ENCODE data around the gene CRIM1.
"Not testable (repeated sequence)": the region's sequence is repeated elsewhere in the genome, so short reads cannot be mapped to it uniquely, and the experiment has no call there.

CRIM1 gene

DNA sequence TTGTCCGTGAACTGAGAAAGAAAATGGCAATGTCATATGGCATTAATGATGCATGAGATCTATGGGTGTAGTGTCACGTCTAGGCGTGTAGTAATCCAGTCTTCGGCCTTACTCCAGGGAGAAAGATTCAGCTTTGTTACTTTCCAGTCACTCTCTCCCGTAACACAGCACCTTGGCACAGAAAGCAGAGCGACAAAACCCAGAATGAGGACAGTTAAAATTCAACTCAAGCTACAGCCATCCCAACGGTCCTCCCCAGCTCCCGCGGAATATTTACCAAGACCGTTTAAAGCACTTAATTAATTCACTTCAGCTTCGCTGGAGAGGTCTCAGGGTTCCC, 797 bp upstream of the CRIM1 start:
- no peak for DNase-seq

DNA sequence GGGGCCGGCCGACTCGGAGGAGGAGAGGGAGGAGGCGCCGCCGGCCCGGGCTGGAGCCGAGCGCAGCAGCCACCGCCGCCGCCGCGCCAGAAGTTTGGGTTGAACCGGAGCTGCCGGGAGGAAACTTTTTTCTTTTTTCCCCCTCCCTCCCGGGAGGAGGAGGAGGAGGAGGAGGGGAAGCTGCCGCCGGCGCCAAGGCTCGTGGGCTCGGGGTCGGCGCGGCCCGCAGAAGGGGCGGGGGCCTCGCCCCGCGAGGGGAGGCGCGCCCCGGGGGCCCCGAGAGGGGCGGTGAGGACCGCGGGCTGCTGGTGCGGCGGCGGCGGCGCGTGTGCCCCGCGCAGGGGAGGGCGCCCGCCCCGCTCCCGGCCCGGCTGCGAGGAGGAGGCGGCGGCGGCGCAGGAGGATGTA, 316 bp downstream of the CRIM1 start:
- DNase-seq, result no peak

DNA sequence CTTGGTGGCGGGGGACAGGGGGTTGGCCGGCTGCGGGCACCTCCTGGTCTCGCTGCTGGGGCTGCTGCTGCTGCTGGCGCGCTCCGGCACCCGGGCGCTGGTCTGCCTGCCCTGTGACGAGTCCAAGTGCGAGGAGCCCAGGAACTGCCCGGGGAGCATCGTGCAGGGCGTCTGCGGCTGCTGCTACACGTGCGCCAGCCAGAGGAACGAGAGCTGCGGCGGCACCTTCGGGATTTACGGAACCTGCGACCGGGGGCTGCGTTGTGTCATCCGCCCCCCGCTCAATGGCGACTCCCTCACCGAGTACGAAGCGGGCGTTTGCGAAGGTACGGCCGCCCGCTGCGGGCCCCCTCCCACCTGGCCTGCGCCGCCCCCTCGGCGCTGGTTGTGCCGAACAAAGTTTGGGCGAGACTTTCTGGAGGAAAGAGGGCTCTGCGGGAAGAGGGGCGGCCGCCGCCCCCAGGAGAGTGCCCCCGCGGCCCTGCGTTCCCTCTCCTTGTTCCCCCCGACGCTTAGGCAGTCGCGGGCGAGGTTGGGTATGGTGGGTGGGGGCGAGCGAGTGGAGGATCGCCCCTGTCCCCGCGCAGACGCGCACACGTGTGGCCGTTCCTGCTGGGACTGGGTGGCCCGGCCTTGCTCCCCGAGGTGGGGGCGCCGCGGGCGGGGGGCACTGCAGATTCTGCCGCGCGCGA, 866 bp downstream of the CRIM1 start:
- DNase-seq, result no peak

DNA sequence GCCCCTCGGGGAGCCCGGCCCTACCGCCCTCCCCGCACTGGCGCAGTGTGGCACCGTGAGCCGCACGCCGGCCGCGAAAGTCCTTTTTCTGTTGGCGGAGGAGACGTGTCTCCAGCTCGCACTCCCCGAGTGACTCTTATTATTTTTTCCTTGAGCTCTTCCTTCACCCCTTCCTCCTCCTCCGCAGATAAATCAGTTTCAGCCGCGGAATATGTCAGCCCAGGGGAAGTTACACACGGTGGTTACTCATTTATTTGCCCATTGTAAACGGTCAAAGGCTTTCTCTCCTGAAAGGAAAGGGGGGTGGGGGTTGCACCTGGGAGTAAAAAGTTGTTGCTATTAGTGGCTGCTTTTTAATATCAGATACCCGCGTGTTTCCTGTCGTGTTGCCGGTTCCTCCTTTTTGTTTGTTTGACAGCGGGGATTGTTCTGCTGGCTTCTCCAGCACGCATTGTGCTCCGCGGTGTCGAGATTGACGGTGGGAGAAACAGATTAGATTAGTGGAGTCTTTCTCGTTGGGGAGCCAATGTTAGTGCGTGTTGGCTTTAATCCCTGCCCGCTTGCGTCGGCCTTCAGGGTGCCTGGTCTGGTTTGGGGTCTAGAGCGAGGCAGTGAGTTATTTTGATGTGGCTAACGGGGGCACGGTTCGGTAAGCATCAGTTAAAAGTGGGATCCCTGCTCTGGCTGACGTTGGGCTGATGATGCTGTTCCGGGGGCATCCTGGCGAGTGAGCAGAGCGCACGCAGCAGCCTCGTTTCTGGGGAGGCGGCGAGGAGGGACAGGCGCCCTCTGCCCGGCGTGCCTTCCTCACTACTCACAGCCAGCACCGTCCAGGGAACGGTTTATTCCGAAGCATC, 1.6 kb downstream of the CRIM1 start:
- no peak for DNase-seq

DNA sequence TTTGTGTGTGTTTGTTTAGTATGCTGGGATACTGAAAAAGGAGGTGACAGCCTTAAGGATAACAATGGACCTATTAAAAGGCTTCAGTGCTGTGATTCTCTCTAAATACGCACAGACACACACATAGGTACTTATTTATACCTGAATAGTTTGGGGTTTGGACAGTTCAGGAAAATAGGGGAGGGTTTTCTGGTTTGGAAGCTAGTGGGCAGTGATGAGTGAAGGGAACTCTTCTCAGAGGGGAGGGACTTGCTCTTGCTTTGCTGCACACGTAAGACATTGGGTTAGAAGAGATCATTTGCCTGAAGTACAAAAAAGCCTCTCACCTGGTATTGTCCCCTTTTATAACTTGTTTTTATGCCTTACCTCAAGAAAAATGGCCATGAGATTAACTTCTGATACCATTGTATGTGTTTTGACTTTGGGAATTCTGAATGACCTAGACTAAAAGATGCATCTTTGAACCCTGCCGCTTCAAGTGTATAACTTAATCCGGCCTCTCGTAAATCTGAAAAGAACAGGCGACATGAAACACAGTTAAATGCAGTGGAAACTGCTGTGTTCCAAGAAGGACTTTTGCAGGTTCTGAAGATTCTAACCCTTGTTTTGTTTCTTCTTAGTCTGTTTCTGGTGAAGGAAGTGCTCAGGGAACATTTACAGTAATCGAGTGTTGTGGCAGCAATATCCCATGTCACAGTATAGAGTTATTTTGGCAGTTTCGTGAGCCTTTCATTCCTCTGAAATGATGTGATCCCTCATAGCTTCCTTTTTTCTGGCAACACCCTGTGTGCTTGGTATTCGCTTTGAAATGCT, 2.5 kb downstream of the CRIM1 start:
- DNase-seq, result no peak

DNA sequence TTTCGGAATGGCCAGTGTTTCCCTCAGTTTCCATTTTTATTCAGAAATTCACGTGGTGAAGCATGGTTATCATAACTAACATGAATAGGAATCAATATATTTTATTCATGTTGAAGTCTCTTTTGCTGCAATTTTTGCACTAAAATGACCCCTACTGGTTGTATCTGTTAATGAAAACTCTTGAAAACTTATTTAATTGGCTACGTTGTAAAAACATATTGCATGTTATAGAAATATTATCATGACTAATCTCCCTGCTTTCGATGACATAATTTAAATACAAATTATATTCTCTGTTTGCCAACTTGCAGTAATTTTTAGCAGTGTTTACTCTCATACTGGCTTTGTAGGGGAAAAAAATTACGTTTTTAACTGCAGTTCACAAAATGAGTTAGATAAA, 3.5 kb downstream of the CRIM1 start:
- DNase-seq, result no peak

DNA sequence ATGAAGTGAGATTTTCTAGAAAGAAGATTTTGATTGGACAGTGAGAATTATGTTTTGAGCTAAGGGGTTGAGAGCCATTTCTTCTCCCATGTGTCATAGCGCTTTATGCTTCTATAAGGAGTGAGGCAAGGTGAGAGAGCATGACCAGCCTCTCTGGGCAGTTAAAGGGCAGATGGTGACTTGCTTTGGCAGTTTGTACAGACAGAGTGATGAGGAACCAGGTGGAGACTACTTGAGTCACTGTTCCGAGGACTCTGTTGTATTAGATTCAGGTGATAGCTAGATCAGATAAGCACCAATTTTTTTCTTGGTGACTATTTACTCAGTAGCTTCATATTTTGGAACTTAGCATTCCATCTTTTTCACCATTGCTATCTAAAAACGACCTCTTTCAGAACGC, 4.5 kb downstream of the CRIM1 start:
- no peak for DNase-seq

DNA sequence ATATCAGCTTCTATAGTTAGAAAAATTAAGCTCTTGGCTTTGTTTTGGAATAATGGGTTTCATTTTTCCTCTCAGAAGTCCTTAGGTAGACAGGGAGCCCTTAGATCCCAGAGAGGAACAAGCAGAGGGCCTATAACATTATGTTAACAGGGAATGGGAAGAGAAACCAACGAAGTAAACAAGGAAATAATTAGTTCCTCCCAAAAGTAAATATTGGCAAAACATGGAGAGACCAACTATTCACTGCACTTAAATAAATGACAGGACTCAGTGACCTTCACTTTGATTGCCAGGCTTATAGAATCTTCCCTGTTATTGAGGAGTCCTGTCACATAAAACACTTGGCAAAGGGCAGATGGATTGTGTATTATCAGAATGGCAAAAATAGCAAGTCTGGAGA, 5.3 kb downstream of the CRIM1 start:
- no peak for DNase-seq

DNA sequence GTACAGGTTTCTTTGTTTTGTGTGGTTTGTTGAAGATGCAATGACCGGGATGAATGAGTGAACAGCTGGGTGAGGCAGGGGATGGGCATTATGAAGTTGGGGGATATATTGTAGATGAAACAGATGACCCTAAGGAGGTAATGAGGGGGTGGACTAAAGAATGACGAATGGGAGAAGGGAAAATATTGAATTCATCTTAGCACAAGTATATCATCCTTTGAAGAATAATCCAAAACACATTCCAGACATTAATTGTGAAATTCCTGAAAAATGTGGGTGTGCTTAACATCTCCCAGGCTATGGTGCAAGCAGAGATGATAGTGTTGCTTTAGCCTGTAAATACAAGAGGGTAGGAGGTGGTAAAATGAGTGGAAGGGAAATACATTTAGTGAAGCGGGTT, 5.8 kb downstream of the CRIM1 start:
- DNase-seq, result no peak

DNA sequence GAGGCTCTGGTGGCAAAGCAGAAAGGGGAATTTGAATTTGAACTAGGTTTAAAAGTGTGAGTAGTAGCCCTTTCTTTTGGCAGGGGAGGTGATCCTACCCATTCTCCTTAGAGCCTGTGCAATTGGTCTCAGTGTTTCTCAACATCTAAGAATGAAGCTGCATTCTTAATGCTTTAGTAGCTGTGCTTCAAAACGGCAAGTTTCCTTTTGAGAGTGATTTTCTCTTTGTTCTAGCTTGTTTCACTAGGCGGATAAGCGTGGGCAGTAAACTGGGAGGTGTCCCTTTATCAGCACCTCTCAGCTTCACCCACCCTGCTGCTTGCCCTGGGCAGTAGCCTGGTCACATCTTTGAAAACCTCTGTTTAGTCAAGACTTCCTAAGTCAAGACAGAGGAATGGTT, 6.7 kb downstream of the CRIM1 start:
- DNase-seq, result no peak

DNA sequence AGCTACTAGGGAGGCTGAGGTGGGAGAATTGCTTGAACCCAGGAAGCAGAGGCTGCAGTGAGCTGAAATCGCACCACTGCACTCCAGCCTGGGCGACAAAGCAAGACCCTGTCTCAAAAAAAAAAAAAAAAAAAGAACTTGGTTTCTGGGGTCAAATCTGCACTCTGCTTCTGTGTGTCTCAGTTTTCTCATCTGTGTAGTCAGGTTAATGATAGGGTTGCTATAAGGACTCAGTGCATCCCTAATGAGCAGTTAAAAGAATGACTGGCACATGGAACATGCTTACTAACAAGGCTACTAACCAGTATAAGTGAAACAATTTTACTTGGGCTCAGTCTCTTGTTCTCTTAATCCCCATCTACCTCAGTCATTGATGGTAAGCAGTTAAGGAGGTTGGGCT, 7.5 kb downstream of the CRIM1 start:
- DNase-seq, result not testable (repeated sequence)

DNA sequence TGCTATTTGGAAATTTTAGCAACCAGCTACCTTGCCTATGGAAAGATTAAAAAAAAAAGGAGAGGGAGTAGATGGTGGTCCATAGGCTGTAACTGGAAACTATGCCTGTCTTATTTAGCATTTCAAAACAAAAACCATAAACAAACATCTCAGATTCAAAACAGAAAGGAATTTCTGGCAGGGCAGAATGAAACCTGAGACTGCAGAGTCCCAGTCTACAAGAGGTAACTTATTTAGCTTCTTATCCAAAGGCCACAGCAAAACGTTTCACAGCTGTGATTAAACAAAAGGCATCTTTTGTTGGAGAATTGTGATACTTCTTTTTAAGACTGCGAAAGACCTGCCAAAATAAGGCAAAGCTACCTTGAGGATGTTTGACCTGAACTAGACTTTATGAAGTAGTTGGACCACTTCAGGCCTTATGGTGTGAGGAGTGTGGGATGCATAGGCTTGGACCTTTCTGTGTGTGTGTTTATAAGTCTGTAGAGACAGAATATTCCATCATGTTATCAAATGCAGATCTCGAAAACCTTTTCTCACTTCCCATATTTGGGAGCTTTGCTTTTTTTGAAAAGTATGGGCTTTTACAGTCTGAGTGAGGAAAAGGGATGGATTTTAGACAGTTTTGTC, 11.0 kb downstream of the CRIM1 start:
- DNase-seq, result no peak

DNA sequence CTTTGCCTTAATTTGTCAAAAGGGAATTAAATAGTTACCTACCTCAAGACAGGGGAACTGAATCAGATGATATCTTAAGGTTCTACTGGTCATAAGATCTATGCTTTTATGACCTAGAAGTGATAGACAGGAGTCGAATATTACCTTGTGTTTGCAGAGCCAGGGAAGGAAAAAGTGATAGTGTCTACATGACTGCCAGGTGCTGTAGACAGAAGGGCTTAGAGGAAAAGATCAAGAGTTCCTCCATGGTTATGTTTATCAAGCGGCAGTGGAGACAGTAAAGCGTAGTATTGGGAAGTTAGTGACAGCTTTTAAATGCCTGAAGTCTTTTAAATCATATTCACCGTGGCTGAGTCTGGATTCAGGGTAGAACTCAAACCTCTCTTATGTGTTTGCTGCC, 11.9 kb downstream of the CRIM1 start:
- no peak for DNase-seq

DNA sequence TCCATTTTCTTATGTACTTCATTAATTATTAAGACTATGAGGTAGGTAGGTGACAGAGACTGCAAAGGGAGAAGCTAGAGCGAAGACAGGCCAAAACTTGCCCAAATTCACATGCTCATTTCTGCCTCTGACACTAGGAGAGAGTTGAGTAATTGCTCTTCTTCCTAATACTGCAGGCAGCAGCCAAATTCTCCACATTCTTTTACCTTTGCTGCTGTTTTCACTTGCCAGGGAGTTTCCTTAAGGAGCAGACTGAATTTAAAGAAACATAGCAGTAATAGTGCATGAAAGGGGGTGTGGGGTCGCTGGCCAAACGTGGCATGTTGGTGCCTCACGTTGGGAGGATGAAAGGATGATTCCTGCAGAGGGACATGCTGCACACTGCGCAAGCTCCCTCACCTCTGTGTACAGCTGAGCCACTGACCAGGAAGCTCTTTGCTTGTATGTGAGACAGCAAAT, 12.3 kb downstream of the CRIM1 start:
- DNase-seq, result no peak

DNA sequence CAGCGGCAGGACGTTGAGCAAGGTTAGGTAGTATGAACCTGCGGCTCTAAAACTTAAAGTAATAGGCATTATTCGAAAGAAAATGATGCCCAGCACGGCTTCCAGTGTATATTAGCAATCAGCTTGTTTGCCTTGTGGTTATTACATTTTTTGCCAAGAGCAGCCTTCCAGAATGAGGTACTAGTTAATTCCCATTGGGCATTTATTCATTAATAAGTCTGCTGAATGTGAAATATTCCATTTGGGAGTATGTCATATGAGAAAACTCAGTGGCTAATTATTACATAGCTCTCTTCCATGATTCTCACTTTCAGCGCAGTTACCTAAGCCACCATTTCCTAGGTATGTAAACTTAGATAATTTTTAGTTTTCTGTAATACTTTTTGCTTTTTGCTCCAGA, 12.9 kb downstream of the CRIM1 start:
- no peak for DNase-seq

DNA sequence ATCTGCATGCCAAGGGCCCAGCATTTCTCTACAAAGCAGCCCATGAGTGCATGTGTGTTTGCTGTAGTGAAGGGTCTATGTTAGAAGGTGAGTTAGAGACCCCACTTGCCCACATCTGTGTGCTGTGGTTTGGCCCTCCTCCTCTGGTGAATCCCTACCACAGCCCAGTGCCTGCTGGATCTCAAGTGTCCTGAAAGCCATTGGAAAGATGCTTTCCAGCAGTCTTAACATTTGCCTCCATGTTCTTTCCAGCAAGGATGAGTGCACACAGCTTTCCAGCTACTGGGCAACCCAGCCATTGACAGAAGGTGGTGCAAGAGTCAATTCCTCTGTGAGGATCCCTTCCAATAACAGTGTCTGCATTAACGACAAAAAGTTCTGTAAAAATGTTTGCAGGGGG, 13.6 kb downstream of the CRIM1 start:
- DNase-seq, result no peak

DNA sequence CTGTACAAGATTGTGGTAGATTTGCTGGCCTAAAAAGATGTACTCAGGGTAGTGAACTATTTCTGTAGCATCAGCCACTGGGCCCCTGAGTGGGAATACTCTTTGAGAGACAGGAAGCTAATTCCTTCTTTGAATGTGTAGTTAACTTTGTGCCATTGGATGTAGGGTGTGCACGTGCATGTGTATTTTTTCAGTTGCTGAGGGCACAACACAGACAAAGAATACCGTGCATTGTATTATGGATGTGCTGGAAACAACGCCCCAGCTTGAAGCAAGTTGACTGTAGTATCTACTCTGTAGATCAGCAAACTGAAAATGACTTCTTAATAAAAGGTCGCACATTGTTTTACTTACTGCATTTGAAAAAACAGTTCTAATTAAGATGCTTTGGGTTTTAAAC, 14.1 kb downstream of the CRIM1 start:
- no peak for DNase-seq

DNA sequence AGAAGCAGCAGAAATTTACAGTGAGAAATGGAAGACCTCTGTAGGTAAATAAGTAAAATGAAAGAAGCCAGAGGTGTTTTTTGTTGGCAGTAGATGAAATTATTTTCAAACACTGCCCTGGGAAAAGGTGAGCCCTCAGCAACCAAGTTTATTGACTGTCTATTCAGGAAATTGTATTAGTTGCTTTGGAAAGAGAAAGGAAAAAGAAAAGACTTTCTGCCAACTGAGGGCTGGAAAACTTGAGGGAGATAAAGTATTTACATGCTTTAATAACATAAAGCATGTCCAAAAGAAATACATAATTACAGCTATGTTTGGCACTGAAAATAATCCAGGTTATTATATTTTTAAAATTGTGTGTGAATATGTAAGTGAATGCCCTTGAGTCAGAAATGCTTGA, 14.7 kb downstream of the CRIM1 start:
- no peak for DNase-seq

DNA sequence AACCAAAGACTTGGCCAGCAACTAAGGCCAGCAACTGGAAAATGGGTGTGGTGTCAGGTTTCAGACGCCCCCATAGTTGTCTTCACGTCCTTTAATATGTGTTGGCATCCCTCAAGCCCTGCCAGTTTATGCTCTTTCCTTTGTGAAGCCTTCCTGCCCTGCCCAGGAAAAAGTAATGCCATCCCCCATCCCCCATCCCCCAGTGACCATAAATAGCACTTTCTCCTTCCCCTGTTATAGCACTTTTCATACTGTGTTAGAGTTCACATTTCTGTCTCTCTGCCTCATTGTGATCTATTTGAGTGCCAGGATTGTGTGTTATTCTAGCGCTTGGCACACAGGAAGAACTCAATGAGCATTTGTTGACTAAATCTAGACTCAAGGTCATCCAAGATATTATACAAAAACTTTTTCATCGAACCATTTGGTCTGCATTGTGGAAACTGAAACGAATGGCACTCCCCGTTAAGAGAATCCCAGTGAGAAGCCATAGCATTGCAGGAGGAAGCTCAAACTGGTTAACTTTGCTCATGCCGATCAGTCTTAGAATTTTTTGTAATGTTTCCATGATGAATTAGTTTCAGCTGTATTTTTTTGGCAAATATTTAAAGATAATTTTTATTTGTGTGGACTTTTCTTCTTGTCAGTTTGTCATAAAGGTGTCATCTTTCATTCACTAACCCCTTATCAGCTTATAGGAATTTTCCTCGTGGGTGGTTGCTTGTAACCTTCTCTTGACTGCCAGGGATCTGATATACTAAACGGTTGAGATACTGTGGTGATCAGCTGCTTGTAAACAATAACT, 15.7 kb downstream of the CRIM1 start:
- DNase-seq, result no peak

DNA sequence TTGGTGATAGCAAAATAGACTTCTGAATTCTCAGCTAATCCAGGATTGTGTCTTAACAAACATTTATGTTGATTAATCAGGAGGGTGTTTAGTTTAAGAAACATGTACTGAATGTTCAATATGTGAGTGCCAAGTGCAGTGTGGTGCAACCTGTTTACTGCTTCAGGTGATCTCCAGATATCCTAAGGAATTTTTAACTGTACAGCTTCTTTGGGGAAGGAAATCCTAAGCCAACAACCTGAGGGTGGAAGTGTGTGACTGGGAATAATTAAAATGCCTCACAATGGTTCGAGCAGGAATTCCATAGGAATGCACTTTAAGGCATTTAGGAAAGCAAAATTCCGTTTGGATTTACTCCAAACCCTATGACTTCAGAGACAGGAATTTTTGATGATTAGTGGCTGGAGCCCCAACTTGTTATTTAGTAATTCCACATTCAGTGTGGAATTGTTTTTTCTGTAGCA, 16.4 kb downstream of the CRIM1 start:
- DNase-seq, result no peak

DNA sequence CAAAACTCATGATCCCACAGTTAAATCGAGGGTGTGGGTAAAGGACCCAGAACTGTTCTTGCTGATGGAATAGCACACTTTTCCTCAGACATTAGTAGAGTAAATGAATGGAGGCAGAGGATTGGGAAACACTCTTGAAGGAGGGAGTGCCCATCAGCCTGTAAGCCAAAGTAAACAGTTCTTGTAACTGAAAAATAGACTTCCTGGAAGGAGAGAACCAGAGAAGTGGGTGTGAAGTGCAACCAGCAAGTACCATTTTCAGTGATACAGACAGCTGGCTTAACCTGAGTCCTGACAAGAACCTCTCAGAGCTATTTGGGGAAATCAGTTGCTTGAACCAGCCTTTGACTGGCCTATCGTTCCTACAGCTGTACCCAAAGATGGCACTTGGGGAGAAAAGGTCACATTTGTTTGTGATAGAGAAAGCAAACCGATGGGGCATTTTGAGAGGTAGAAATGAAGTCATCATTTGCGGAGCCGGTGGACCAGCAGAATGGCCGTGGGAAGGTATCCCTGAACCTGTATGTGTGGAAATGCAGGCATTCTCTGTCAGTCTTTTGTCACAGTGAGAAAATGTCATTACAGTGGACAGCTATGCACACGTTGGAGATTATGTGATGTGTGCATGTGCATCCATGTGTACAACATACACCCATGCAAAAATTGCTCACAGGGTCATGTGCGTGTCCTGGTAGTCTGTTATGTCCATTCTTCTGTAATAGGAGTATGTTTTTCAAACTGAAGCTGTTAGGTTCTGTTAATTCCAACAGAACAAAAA, 17.8 kb downstream of the CRIM1 start:
- peak in 1 of 2 experiments; percentile 68 for DNase-seq

All from NCI-H187 (cell line).